T-helper 2 cell (primary cell): ENCODE data around the gene MFRP.
"Not testable (repeated sequence)": the region's sequence is repeated elsewhere in the genome, so short reads cannot be mapped to it uniquely, and the experiment has no call there.

ENCODE experiments used
- DNase-seq, 5 experiments: peaks; one replicate each; pipeline versions ENCODE4 v3.0.0 to v3.0.0-alpha.2; 2012 to 2022
- total RNA-seq, 2 donors: gene quantifications; one replicate each; lab custom pipeline; 2026; lab: John Stamatoyannopoulos, UW

MFRP gene
- total RNA-seq, result 0 reads per million in 2 donors

- no peak for DNase-seq
These were observed at the start of gene MFRP for GRCh38 chr11:119346605-119347004. Gene MFRP, minus strand, starts transcription at chr11:119346705. Its CDS starts 192 bp downstream, at chr11:119346513.

- no peak for DNase-seq
These were observed 44.8 kb upstream of the MFRP start for GRCh38 chr11:119391275-119391674.

DNA sequence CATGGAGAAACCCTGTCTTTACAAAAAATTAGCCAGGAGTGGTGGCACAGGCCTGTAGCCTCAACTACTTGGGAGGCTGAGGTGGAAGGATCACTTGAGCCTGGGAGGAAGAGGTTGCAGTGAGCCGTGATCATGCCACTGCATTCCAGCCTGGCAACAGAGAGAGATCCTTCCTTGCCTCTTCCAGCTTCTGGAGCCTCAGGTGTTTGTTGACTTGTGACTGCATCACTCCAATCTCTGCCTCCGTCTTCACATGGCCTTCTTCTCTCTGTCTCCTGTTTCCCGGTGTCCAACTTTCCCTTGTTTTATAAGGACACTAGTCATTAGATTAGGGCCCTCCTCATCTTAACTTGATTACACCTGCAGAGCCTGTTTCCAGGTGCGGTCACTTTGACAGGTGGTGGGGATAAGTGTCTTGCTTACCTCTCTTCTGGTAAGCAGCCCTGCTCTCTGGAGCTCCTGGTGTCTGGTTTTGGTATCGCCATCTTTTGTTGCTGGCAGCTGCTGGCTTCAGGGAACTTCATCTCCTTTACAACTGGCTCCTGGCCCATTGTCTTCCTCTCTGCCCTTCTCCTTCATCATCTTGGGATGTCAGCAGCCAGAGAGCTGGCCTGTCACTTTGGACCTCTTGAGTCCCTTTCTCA is 43.2 kb upstream of the MFRP start:
- DNase-seq, result no peak

DNA sequence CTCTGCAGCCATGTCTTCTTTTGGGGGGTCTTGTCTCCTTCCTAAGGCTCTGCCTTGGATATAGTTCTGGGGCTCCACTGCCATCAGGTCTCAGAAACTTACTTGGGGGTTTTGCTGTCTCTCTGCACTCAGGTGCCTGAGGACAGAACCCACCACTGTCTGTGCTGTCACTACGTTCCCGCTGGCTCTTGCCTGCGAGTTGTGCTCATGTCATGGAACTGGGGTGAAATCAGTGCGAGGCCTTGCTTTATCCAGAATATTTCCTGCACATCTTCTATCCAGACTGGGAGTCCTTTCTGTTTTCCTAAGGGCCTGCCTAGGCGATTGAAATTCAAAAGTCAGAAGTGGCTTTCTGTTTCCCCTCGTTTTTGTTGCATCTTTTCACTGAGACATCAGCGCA is 41.6 kb upstream of the MFRP start:
- DNase-seq, result no peak

DNA sequence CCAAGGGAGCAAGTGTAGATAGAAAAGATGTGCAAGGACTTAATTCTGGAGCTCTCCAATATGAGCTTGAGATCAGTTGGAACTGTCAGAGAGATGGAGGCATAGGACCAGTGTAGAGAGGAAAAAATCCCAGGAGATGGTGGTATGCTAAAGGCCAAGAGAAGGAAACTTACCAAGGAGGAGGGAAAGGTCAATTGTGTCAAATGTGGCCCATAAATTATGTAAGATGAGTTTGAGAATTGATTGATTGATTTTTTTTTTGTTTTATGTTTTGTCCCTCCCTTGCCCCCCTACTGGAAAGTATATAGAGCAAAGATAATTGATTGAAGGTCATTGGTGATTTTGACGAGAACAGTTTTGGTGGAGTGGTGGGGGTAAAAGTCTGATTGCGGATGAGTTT is 37.8 kb upstream of the MFRP start:
- DNase-seq, result no peak

DNA sequence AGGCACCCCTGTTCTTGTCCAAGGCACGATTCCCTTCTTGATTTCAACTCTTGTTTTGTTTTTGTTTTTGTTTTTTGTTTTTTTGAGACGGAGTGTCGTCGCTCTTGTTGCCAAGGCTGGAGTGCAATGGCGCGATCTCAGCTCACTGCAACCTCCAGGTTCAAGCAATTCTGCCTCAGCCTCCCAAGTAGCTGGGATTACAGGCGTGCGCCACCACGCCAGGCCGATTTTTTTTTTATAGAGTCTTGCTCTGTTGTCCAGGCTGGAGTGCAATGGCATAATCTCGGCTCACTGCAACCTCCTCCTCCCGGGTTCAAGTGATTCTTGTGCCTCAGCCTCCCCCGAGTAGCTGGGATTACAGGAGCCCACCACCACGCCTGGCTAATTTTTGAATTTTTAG is 36.0 kb upstream of the MFRP start:
- not testable (repeated sequence) for DNase-seq

- DNase-seq, result no peak
These were observed 35.6 kb upstream of the MFRP start for GRCh38 chr11:119382101-119382500.

DNA sequence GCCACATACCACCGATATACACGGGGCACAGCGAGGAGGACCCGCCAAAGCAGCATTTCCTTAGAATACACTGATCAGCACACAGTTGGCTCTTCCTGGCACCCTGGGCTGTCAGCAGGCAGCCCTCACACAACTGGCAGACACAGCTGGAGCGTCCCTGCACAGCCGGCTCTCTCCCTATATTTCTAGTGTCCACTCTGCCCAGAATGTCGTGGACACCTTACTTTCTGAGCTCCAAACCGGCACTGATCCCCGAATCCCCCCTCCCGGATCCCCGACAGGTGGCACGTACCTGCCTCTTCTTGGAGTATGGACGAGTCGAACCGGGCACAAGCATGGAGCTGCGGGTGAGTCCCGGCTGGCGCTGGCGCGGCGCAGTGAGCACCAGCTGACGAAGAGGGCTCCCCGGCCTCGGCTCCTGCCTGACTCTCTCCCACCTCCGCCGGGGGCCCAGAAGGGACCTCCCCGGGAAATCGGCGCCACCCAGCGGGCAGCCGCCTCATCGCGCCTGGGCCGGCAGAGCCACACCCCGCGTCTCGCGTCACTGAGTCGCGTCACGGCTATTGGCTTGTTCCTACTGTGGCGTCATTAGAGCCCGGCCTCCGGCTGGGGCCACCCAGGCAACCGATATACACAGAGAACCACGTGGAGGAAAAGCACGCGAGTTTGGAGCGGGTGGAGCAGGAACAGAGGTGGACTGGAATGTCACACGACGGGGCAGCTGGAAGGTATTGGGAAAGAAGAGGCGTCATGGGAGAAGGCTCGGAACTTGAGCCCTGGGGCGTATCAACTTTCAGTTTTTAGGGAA is 34.9 kb upstream of the MFRP start, which contains the start of gene USP2:
Gene USP2 (minus strand): TSS at position 510 of the 808 bp plus-strand sequence. CDS start 8,210 bp downstream, outside the sequence.
- peak; percentile 92 to 97 (median 96) for DNase-seq

DNA sequence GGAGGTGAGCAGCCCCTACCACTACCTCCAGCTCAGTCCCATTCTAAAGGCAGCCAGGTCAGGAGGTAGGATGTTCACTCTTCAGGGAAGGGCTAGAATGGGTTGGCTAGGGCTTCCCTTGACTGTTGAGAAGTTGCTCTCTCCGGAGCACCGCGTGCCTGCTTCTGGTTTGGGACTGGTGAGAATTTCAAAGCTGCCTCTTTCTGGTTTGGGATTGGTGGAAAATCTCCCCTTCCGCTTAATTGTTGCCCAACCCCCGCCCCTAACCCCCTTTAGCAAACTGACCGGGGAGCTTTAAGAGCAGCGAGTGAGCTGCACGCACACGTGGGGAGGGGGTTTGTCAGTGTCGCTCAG is 34.3 kb upstream of the MFRP start:
- no peak for DNase-seq

DNA sequence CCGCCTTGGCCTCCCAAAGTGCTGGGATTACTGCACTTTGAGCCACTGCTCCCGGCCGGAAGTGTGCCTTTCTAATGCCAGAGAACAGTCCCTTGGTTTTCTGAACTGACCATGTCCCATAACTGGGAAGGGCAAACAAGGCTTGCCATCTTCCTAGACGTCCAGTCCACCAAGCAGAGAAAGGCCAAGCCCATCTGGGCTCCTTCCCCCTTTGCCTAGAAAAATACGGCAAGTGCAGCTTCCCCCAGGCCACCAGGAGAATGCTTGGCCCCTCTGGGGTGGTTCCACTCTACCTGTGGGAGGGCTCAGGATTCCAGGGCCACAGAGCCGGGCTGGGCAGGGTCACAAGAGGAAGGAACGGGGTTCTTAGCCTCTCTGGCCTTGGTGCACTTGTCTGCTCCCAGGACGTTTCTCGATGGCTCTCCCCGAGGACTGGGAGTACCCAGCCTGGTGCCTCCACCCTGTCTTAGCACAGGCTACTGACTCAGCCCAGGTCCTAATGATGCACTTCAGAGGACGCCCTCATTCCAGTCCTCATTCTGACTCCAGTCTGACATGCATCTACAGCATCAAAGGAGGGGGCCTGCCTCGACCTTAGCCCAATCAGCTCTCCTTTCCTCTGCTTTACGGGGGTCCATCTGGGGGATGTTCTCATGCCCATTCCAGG is 33.8 kb upstream of the MFRP start:
- no peak for DNase-seq

DNA sequence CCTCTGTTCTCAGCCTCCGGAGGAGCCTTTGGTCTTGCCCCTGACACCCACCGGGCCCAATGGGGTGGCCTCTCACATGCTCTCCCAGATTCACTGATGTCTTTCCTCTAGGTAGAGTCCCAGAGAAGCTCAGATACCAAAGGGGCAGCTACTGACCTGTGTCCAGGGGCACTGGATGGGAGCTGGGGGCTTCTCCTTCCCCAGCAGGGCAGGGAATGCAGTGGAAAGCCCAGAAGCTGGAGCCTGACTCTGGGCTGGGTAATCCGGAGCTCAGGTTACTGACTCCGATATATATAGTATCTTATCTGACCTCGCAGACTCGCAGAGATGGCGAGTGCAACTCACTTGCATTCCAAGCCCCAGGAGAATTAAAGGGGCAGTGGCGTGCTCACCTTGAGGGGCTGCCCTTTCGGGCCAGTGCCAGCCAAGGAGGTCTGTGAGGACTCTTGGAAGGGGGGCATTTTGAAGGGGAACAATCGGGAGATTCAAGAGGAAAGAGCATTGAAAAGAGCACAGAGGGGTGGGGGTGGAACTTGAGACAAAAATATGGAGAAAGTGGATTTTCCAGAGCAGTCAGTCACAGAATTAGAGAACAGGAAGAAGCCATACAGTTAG is 32.5 kb upstream of the MFRP start:
- DNase-seq, result no peak

DNA sequence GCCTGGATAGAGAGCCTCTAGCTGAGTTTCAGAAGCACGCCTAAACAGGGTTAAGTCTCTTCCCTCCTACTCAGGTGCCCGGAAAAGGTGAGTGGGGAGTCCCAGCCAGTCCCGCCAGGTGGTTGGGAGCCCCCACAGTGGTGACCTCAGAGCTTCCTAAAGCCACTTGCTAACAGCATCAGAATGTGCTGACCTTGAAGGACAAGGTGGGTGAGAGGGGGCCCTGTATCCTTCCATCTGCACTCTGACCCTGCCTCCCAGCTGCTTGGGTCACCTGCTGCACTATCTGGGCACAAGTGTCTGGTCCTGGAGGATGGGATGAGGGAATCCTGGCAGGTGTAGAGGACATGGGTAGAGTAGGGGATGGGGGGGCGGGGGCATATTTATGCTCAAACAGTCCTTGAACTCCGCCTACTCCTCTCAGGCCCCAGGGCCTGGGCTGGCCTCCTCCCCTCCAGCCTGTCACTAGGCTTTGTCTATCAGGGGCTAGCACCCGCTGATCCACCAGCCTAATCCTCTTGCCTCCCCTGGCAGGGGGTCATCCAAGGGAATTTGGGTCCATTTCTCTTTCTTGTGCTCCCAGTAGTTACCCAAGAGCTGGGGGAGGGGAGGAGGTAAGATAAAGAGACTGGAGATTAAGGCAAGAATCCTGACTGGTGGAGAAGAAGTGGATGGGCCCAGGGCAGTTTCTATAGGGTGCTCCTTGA is 31.6 kb upstream of the MFRP start:
- DNase-seq, result no peak

DNA sequence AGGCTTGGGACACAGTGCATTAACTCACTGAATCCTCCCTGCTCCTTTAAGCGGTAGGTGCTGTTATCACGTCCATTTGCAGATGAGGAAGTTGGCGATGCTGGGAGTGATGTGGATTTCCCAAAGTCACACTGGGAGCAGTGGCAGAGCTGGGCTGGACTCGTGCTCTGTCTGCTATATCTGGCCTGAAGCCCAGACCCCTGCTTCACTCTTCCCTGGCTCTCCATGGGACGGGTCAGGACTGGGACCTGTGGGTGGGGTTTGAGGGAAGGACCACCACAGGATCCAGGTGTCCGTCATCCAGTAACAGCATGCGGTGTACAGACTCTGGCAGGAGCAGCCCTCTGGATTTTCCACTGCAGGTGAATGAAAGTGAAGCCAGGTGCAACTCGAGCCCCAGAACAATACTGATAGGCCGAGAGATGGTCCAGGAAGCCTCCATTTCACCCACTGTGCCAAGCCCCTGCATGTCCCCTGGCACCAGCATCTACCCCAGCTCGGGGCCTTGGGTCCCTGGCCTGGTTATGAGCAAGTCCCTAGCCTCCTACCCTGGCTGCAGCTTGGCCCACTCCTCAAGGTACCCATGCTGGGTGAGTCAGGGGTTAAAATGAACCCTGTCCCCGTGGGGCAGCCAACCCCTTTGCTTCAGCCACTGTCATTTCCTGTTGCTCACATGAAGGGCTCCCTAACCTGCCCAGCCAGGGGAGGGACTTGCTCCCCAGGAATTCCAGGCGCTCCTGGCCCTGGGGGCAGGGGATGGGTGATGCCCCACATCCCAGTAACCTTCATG is 30.8 kb upstream of the MFRP start:
- DNase-seq, result no peak

DNA sequence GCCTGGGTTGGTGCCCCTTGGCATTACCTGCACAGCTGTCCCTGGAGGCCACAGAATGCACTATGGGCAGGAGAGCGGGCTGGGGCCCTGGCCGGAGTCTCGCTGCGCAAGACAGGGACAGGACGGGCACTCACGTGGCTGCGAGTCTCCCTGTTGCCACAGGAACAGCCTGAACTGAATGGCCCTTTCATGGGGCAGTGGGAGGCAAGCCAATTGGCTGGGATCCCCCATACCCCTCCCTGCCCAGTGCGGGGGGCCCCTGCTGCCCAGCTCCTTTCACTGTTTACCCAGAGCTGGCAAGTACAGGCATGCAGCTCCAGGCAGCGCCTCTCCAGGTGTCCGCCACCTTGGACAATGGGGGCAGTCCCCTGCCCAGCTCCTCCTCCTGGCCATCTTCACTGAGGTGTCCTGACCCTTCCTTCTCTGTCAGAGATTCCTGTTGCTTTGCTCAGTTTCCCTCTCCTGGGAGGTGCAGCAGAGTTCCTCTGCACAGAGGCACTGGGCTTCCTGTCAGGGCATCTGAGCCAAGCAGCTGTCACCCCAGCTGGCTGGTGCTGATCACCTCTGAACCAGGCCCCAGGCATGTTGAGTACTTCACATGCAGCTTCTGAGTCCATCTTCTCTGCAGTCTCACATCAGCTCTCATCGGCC is 29.8 kb upstream of the MFRP start:
- DNase-seq, result no peak

DNA sequence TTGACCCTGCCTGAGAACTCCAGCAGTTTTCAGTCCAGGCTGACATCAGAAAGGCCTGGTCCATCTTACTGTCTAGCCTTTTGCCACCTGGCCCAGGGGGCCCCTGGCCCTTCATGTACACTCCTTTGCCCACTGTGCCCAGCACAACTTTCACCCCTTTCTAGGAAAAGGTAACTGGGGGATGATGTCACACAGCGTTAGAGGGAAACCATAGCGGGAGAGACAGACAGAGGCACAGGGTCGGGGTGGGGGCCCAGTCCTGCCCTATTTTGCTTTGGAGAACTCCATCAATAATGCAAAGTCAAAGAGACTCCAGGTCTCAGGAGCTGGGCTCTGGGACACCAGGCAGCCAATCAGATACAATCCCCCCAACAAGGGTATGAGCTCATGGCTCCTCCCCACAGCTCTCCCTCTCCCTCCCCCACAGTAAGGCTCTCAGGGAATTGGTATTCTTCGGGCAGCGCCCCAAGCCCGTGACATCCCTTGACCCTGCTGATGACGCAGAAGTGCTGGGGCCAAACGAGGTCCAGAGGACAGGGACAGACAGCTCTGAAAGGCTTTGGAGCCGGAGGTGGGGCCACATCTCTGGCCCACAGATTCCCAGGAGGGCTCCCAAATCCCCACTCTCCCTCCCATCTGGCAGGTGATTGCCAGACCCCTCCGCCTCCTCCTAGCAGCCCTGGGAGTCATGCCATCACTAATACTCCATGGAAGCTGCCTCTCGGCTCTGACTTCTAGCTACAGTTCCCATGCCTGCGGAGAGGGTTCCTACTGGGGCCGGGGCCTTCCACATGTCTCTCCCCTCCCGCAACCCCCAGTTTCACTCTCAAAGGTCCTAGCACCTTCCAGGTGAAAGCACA is 29.1 kb upstream of the MFRP start:
- DNase-seq, result no peak

DNA sequence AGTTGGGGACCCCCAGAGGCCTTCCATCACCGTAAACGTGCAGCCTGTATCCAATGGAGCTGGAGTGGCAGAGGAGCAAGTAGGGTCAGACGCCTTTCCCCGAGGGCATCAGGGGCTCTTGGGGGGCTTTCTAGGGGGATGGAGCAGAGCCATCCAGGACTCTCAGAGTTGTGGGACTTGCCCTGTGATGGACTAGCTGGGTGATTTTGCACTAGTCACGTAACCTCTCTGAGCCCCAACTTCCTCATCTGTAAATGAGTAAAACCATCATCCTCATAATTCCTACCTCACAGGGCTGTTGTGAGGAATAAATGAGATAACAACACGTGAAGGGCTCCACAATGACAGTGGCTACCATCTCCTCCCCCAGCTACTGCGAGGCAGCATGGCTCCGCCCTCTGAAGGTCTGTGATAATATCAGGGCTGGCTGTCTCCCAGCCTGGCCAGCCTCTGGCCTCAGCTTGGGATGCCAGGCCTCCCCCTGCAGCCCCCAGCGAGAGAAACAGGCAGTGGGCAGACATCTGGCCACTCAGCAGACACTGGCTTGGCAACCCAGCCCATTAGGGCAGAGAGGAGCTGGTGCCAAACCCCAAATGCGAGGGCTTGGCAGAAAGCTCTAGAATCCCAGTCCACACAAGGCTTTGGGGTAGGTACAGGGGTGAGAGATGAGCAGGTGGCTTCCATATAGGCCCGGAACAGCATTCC is 28.3 kb upstream of the MFRP start:
- no peak for DNase-seq

GRCh38 chr11:119373921-119374631 is 27.6 kb upstream of the MFRP start:
- DNase-seq, result peak in 2 of 5 experiments; percentile 32 to 39

DNA sequence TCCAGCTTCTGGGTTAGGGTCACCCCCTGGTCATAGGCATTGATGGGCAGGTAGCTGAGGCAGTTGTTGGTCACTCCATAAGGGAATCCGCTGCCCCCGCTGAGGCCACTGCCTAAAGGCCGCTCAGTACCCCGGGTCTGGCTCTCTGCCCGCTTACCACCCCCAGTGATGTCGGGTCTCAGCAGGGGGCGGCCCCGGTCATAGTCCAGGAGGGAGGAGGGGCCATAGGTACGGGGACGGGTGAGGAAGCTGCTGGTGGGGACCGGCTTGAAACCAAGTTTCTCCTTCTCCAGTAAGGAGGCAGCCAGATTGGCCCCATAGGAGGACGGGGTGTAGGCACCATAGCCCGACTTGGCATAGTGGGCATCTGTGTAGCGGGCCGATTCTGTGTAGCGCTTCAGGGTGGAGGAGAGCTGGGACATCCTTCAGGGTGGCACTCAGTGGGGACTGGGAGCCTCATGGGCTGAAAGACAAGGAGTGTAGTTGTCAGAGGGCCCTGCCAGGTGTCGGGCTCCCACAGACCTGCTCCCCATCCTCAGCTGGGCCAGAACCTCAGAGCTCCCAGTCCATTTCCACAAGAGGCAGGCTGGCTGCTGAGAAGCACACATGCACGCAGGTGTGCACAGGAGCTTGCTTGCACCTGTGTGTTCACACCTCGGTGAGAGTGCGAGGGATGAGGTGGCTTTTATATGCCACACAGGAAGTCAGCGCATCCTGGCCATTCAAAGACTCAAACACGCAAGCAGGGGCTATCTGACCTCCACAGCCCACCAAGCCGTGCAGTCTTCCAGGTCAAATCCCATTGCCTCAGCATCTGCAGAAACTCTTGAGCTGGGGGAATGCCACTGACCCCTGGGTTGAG is 26.8 kb upstream of the MFRP start:
- no peak for DNase-seq
